GM23338 (cell line): ENCODE measurements around the gene ARPC1A. TPM values are rescaled to one million over a fixed set of nuclear protein-coding genes. Genes with fewer than 3 reads are reported as not detected.

Experiments
- ATAC-seq: fragments of 200-7000 bp; cut with Tn5 transposase; 3 replicates; pipeline ENCODE4 v1.9.1; 2020
- DNase-seq: peaks from one replicate; pipeline ENCODE4 v3.0.0-alpha.2; 2015; ENCODE audit warnings: low spot score
- H2AFZ ChIP-seq: fragments of 200-600 bp; sonication (generic); 2 replicates; pipeline ENCODE4 v1.8.0; 2016; ENCODE audit warnings: antibody characterized with exemption, mild to moderate bottlenecking, moderate library complexity
- H3F3A ChIP-seq: fragments of 200-600 bp; sonication (generic); replicated peaks from 2 replicates; pipeline ENCODE4 v1.8.0; 2017; ENCODE audit warnings: antibody characterized with exemption, mixed run types, low read depth
- H3K27ac ChIP-seq: fragments of 200-600 bp; sonication (generic); 2 replicates; pipeline ENCODE4 v1.6.1; 2016; ENCODE audit warnings: low read depth
- H3K27me3 ChIP-seq: fragments of 200-600 bp; sonication (generic); 2 replicates; pipeline ENCODE4 v1.8.0; 2016; ENCODE audit warnings: mild to moderate bottlenecking, mixed run types, moderate library complexity; ENCODE audit not compliant: insufficient read depth
- H3K36me3 ChIP-seq: fragments of 200-600 bp; sonication (generic); 2 replicates; pipeline ENCODE4 v1.8.0; 2016; ENCODE audit warnings: mild to moderate bottlenecking; ENCODE audit not compliant: insufficient read depth
- H3K4me1 ChIP-seq: fragments of 200-600 bp; sonication (generic); 2 replicates; pipeline ENCODE4 v1.8.0; 2016; ENCODE audit warnings: mild to moderate bottlenecking, moderate library complexity; ENCODE audit not compliant: insufficient read depth
- H3K4me2 ChIP-seq: fragments of 200-600 bp; sonication (generic); 2 replicates; pipeline ENCODE4 v1.7.1; 2017; ENCODE audit warnings: mixed run types
- H3K4me3 ChIP-seq: fragments of 200-600 bp; sonication (generic); 2 replicates; pipeline ENCODE4 v1.6.1; 2016; ENCODE audit warnings: mixed run types
- H3K79me2 ChIP-seq: fragments of 200-600 bp; sonication (generic); replicated peaks from 2 replicates; pipeline ENCODE4 v1.8.0; 2017; ENCODE audit warnings: mild to moderate bottlenecking; ENCODE audit not compliant: insufficient read depth
- H3K9me2 ChIP-seq: fragments of 200-600 bp; sonication (generic); 2 replicates; pipeline ENCODE4 v1.8.0; 2017; ENCODE audit not compliant: insufficient read depth
- H4K20me1 ChIP-seq: fragments of 200-600 bp; sonication (generic); replicated peaks from 2 replicates; pipeline ENCODE4 v1.8.0; 2017; ENCODE audit warnings: mild to moderate bottlenecking; ENCODE audit not compliant: insufficient read depth
- H3K27ac Mint-ChIP-seq: 2 replicates; pipeline ENCODE4 v1.8.0; 2020; ENCODE audit warnings: inconsistent platforms, mild to moderate bottlenecking, moderate library complexity, mixed read lengths
- H3K27me3 Mint-ChIP-seq: 3 replicates; pipeline ENCODE4 v1.8.0; 2022; ENCODE audit warnings: low read depth, mild to moderate bottlenecking, moderate library complexity, mixed read lengths, inconsistent platforms; ENCODE audit not compliant: insufficient read depth, poor library complexity
- H3K36me3 Mint-ChIP-seq: 3 replicates; pipeline ENCODE4 v1.8.0; 2021; ENCODE audit warnings: low read depth, mild to moderate bottlenecking, inconsistent platforms, moderate library complexity, mixed read lengths
- H3K4me1 Mint-ChIP-seq: 3 replicates; pipeline ENCODE4 v1.8.0; 2020; ENCODE audit warnings: mild to moderate bottlenecking, inconsistent platforms, mixed read lengths
- H3K4me3 Mint-ChIP-seq: 3 replicates; pipeline ENCODE4 v1.8.0; 2021; ENCODE audit warnings: moderate library complexity, mild to moderate bottlenecking, inconsistent platforms, mixed read lengths
- H3K9me3 Mint-ChIP-seq: 3 replicates; pipeline ENCODE4 v1.8.0; 2020; ENCODE audit warnings: moderate library complexity, mild to moderate bottlenecking, inconsistent platforms, mixed read lengths
- NANOG ChIP-seq: IDR thresholded peaks from 2 replicates; pipeline ENCODE4 v1.6.1; 2016; ENCODE audit warnings: antibody characterized with exemption, borderline replicate concordance
- POLR2AphosphoS5 ChIP-seq: IDR thresholded peaks from 2 replicates; pipeline ENCODE4 v1.6.1; 2016; ENCODE audit warnings: antibody characterized with exemption, low read depth
- polyA plus RNA-seq: library from polyadenylated mRNA; unstranded; fragments of >200 nt; fragmentation: Nextera tagmentation; extraction: Ambion mirVana; gene quantifications from 2 replicates; pipeline ENCODE4 v1.2.1, GENCODE V29; 2016
- total RNA-seq: library from RNA; depleted of rRNA; stranded (reverse); fragments of >200 nt; shearing (Covaris generic); gene quantifications from 2 replicates; pipeline ENCODE4 v1.2.3, GENCODE V29; 2014
- TF ChIP-seq, protein P1 (sequence below): IDR thresholded peaks from one replicate; pipeline ENCODE4 v1.6.1; 2018; ENCODE audit warnings: antibody characterized with exemption; ENCODE audit not compliant: unreplicated experiment
- TF ChIP-seq, protein P2 (sequence below): fragments of 250-450 bp; sonication (Bioruptor Pico); IDR thresholded peaks from 2 replicates; pipeline ENCODE4 v1.5.0; 2020; ENCODE audit warnings: mild to moderate bottlenecking, moderate library complexity

ARPC1A gene
- total and polyA plus RNA-seq, 2 experiments from 2014 or later, result 108 to 210 TPM

DNA sequence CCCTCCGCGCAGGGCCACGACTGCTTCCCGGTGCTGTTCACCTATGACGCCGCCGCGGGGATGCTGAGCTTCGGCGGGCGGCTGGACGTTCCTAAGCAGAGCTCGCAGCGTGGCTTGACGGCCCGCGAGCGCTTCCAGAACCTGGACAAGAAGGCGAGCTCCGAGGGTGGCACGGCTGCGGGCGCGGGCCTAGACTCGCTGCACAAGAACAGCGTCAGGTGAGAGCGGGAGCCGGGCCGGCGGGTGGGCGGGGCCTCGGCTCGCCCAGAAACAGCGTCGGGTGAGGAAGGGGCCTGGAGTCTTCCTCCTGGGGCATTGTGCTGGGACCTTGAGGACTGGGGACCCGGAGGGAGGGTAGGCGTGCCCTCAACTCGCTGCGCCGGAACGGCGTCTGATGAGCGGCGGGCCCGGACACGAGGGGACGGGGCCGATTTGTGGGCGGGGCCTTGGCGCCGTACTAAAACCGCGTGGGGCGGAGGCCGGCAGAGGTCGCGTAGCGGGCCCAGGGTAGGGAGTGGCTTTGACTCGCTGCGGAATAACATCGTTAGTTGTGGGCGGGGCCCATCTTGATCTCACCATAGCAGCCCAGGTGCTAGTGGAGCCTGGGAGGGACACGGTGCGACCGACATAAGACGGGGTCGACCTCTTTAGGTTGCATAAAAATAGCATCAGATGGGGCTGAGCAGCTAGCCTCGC lies 67.1 kb downstream of the ARPC1A start:
- ATAC-seq (peak; percentile 81), DNase-seq (peak; percentile 93)
- Histone ChIP-seq H3K4me3 (peak overlapping the region; percentile 65), H3K27ac (peak overlapping the region; percentile 90), H3K9me2 (no peaks in the 10 kb centered on the region), H3K4me2 (peak overlapping the region; percentile 85), H3K4me1 (peaks cover 5% of the 10 kb centered on the region; the same call in 1 of the 2 replicates), H3K79me2 (no peaks in the 10 kb centered on the region), H3K27me3 (no peaks in the 10 kb centered on the region), H4K20me1 (peaks cover 21% of the 10 kb centered on the region), H3K36me3 (peaks cover 8% of the 10 kb centered on the region; the same call in 1 of the 2 replicates), H3F3A (peaks cover 30% of the 10 kb centered on the region), H2AFZ (peak overlapping the region; percentile 75; the same call in 1 of the 2 replicates)
- Mint-ChIP-seq H3K27me3 (peaks cover 23% of the 10 kb centered on the region), H3K27ac (peak overlapping the region; percentile 97), H3K4me3 (peak overlapping the region; percentile 91), H3K9me3 (no peaks in the 10 kb centered on the region), H3K36me3 (peaks cover 46% of the 10 kb centered on the region), H3K4me1 (peaks cover 15% of the 10 kb centered on the region)
- peak; percentile 50; the same call in 1 of the 2 replicates for TF ChIP-seq POLR2AphosphoS5
- TF ChIP-seq, protein P1, sequence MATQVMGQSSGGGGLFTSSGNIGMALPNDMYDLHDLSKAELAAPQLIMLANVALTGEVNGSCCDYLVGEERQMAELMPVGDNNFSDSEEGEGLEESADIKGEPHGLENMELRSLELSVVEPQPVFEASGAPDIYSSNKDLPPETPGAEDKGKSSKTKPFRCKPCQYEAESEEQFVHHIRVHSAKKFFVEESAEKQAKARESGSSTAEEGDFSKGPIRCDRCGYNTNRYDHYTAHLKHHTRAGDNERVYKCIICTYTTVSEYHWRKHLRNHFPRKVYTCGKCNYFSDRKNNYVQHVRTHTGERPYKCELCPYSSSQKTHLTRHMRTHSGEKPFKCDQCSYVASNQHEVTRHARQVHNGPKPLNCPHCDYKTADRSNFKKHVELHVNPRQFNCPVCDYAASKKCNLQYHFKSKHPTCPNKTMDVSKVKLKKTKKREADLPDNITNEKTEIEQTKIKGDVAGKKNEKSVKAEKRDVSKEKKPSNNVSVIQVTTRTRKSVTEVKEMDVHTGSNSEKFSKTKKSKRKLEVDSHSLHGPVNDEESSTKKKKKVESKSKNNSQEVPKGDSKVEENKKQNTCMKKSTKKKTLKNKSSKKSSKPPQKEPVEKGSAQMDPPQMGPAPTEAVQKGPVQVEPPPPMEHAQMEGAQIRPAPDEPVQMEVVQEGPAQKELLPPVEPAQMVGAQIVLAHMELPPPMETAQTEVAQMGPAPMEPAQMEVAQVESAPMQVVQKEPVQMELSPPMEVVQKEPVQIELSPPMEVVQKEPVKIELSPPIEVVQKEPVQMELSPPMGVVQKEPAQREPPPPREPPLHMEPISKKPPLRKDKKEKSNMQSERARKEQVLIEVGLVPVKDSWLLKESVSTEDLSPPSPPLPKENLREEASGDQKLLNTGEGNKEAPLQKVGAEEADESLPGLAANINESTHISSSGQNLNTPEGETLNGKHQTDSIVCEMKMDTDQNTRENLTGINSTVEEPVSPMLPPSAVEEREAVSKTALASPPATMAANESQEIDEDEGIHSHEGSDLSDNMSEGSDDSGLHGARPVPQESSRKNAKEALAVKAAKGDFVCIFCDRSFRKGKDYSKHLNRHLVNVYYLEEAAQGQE, result no peak

DNA sequence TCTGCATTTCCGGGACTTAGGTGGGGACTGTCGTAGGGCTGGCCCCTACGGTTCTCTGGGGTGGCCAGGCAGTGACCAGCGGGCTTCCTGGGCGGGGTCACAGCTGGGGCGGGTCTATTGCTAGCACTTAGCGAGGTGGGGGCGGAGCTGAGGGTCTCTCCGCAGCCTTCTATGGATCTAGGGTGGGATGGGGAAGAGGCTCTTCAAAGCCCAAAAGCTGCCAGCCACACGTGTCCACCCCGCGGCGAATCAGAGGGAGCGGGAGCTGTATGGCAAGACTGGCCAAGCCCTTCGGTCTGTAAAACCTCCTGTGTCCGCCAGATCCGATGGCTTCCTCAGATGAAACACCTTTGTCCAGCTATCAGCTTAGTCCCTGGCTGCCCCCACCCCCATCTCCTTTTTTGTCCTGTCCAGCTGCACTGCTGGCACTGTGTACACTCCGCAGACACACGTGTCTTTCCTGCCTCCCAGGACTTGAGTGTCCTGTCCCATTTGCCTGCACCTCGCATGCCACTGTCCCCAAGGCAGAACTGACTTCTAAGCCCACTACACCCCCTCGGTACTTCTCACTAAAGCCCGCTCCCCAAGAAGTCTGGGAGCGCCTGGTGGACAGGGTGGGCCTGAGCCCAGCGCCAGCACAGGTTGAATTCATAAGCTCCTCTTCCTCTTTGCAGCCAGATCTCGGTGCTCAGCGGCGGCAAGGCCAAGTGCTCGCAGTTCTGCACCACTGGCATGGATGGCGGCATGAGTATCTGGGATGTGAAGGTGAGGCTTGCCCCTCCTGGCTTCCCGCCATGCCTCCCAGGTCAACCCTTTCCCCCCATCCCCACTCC lies 67.9 kb downstream of the ARPC1A start:
- H3K36me3 ChIP-seq, result peaks cover 8% of the 10 kb centered on the region; the same call in 1 of the 2 replicates
- H3K27ac ChIP-seq, result peak overlapping the region; percentile 90
- peaks cover 35% of the 10 kb centered on the region for H3F3A ChIP-seq
- H3K9me2 ChIP-seq, result no peaks in the 10 kb centered on the region
- H3K27me3 ChIP-seq, result no peaks in the 10 kb centered on the region
- H3K4me2 ChIP-seq, result peak overlapping the region; percentile 85
- no peaks in the 10 kb centered on the region for H3K9me3 Mint-ChIP-seq
- H3K4me3 Mint-ChIP-seq, result peak overlapping the region; percentile 91
- H2AFZ ChIP-seq, result 0 out of 2 replicates have a peak overlapping the region, but pooled peaks have one; percentile 75
- peaks cover 29% of the 10 kb centered on the region for H3K27me3 Mint-ChIP-seq
- peaks cover 23% of the 10 kb centered on the region for H4K20me1 ChIP-seq
- ATAC-seq, result peak; percentile 80
- H3K4me1 ChIP-seq, result peaks cover 5% of the 10 kb centered on the region; the same call in 1 of the 2 replicates
- peak; percentile 94 for DNase-seq
- H3K79me2 ChIP-seq, result no peaks in the 10 kb centered on the region
- peaks cover 46% of the 10 kb centered on the region for H3K36me3 Mint-ChIP-seq
- peak overlapping the region; percentile 65 for H3K4me3 ChIP-seq
- peak overlapping the region; percentile 97 for H3K27ac Mint-ChIP-seq
- H3K4me1 Mint-ChIP-seq, result peaks cover 16% of the 10 kb centered on the region
- TF ChIP-seq POLR2AphosphoS5 (peak; percentile 41; the same call in 1 of the 2 replicates), NANOG (no peak)
- TF ChIP-seq, protein P2, sequence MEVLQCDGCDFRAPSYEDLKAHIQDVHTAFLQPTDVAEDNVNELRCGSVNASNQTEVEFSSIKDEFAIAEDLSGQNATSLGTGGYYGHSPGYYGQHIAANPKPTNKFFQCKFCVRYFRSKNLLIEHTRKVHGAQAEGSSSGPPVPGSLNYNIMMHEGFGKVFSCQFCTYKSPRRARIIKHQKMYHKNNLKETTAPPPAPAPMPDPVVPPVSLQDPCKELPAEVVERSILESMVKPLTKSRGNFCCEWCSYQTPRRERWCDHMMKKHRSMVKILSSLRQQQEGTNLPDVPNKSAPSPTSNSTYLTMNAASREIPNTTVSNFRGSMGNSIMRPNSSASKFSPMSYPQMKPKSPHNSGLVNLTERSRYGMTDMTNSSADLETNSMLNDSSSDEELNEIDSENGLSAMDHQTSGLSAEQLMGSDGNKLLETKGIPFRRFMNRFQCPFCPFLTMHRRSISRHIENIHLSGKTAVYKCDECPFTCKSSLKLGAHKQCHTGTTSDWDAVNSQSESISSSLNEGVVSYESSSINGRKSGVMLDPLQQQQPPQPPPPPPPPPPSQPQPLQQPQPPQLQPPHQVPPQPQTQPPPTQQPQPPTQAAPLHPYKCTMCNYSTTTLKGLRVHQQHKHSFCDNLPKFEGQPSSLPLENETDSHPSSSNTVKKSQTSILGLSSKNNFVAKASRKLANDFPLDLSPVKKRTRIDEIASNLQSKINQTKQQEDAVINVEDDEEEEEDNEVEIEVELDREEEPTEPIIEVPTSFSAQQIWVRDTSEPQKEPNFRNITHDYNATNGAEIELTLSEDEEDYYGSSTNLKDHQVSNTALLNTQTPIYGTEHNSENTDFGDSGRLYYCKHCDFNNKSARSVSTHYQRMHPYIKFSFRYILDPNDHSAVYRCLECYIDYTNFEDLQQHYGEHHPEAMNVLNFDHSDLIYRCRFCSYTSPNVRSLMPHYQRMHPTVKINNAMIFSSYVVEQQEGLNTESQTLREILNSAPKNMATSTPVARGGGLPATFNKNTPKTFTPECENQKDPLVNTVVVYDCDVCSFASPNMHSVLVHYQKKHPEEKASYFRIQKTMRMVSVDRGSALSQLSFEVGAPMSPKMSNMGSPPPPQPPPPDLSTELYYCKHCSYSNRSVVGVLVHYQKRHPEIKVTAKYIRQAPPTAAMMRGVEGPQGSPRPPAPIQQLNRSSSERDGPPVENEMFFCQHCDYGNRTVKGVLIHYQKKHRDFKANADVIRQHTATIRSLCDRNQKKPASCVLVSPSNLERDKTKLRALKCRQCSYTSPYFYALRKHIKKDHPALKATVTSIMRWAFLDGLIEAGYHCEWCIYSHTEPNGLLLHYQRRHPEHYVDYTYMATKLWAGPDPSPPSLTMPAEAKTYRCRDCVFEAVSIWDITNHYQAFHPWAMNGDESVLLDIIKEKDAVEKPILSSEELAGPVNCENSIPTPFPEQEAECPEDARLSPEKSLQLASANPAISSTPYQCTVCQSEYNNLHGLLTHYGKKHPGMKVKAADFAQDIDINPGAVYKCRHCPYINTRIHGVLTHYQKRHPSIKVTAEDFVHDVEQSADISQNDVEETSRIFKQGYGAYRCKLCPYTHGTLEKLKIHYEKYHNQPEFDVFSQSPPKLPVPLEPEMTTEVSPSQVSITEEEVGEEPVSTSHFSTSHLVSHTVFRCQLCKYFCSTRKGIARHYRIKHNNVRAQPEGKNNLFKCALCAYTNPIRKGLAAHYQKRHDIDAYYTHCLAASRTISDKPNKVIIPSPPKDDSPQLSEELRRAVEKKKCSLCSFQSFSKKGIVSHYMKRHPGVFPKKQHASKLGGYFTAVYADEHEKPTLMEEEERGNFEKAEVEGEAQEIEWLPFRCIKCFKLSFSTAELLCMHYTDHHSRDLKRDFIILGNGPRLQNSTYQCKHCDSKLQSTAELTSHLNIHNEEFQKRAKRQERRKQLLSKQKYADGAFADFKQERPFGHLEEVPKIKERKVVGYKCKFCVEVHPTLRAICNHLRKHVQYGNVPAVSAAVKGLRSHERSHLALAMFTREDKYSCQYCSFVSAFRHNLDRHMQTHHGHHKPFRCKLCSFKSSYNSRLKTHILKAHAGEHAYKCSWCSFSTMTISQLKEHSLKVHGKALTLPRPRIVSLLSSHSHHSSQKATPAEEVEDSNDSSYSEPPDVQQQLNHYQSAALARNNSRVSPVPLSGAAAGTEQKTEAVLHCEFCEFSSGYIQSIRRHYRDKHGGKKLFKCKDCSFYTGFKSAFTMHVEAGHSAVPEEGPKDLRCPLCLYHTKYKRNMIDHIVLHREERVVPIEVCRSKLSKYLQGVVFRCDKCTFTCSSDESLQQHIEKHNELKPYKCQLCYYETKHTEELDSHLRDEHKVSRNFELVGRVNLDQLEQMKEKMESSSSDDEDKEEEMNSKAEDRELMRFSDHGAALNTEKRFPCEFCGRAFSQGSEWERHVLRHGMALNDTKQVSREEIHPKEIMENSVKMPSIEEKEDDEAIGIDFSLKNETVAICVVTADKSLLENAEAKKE (CRISPR knock-in tag), result no peak
- TF ChIP-seq, protein P1, result no peak
